ENCODE data around the gene UBE2L6. TPM values are rescaled to one million over a fixed set of nuclear protein-coding genes. Genes with fewer than 3 reads are reported as not detected.

Gene UBE2L6
- total RNA-seq, 1 donor from 2014 or later: 74.1 TPM

DNA sequence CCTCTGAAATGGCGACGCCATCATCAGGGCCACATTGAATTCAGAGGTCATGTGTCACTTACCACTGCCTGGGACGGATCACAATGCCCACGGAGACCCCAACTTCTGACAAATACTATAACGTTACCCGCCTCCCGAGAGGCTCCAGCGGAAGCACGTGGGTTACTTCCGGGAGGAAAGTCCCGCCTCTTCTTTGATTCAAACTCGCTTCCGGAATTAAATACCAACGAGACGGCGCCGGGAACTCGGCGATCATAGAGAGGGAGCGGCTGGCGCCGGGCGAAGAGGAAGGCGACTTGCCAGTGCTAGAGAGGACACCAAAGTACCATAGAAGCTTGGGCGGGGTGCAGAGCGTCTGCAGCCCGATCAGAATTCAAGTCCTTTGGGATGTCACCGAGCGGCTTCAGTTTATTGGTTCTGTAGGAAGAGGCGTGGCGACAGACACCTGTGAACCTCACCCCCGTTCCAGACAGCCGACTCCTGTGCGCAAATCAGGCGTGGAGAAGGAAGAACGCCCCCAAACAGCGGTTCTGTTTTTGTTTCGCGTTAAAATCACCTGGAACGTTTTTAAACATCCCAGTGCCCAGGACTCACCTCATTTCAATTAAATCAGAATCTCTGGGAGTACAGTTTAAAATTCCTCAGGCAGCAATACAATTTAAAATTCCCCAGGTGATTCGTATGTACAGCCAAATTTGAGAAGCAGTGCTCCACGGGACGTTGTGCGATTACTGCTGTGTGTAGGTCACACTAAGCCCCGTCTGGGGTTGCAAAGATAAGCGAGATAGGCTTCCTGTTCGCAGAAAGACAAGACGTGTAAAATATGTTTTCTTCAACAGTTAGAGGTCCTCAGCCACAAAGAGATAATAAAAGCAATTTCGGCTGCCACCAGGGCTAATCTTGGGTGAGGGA lies 36.6 kb downstream of the UBE2L6 start, which contains the start of gene TIMM10:
Gene TIMM10 (minus strand): TSS at position 159 of the 912 bp plus-strand sequence. CDS start 565 bp downstream, outside the sequence.
- peak; percentile 76 for DNase-seq (ENCODE audit: extremely low read depth, low read depth, low spot score)

DNA sequence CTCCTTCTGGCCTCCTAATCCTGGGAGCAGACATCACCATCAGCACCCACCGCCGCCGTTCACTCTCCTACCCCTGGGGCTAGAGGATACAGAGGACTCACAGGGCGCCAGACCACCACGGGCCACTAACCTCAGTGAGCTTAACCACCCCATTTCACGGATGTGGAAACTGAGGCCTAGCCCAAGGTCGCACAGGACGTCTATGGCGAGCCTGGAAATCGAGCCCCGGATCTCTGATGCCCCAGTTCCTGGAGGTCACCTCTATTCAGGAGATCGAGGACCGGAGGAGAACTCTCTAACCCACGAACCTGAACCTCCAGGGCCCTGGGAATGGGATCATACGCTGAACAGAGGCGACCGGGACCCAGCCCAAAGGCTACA lies 37.3 kb downstream of the UBE2L6 start:
- DNase-seq (ENCODE audit: extremely low read depth, low read depth, low spot score): no peak

DNA sequence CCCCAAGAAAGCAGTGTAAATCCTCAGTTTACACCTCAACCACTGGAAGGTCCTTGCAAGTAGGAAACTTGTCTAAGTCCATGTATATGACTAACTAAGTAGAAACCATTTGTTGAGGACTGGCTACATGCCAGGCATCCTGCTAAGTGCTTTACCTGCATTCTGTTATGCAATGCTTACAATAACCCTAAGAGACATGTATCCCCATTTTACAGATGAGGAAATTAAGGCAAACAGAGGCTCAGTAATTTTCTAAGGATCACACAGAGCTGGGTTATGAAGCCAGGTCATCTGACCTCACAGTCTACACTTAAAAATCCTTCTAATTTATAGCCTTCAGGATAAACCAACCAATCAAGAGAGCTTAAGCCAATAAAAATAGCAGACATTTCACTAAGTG lies 38.5 kb downstream of the UBE2L6 start:
- no peak for DNase-seq (ENCODE audit: extremely low read depth, low read depth, low spot score)

DNA sequence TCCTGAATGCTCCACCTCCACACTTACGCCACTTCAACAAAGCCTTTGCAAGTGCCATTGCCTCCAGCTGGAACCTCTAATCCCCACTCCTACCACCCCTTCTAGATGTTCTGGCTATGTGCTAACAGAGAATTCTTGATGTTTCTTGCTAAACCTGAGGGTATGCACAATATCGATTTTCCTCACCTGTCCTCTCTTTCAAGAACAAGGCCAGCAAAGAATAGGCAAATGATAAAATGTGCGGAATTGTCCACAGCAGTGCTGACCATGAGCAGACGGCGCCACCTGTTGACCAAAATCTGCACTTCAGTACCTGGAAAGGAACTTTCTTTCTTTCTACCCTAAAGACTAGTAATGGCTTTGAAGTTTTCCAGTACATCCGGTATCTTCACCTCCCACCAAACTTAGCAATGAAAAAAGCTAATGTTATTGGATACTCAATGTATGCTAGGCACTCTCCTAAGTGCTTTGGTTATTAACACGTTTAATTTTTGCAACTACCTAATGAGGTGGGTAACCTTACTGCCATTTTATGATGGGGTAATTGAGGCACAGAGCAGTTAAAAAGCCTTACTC lies 40.3 kb downstream of the UBE2L6 start:
- peak; percentile 41 for DNase-seq (ENCODE audit: extremely low read depth, low read depth, low spot score)

DNA sequence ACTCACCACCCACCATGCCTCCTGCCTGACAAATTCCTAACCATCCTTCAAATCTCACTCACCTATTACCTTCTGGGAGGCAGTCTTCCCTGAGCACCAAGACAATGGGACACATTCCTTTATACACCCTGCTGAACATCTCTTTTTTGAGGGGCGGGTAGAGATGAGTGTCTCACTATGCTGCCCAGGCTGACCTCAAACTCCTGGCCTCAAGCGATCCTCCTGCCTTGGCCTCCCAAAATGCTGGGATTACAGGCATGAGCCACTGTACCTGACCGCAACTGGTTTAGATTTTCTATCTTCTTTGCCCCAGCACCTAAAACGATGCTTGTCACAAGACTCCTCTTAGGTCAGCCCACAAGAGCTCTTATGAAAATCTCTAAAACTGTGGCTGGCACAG lies 44.1 kb downstream of the UBE2L6 start:
- DNase-seq (ENCODE audit: extremely low read depth, low read depth, low spot score): no peak

DNA sequence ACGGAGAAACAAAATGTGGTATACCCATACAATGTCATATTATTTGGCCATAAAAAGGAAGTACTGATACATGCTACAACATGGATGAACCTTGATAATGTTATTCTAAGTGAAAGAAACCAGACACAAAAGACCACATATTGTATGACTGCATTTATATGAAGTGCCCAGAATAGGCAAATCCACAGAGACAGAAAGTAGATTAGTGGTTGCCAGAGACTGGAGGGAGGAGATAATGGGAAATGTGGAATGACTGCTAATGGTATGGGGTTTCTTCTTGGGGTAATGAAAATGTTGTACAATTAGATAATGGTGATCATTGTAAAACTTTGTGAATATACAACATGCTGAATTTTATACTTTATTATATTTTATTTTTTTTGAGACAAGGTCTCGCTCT lies 46.4 kb downstream of the UBE2L6 start:
- no peak for DNase-seq (ENCODE audit: extremely low read depth, low read depth, low spot score)

DNA sequence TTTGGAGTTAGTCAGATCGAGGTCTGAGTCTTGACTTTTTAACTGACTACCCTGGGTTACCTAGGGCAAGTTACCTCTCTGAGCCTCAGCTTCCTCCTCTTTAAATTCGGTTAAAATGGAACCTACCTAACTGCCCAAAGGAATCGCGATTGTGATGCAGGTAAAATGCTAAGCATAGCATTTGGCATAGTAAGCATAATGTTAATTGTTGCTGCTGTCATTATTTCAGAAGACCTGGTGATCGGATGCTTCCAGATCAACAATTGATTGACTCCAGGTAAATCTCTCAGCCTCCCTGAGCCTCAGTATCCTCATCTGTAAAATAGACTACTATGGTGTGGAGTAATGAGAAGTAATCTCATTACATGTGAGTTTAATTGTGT lies 51.4 kb downstream of the UBE2L6 start:
- no peak for DNase-seq (ENCODE audit: extremely low read depth, low read depth, low spot score)

DNA sequence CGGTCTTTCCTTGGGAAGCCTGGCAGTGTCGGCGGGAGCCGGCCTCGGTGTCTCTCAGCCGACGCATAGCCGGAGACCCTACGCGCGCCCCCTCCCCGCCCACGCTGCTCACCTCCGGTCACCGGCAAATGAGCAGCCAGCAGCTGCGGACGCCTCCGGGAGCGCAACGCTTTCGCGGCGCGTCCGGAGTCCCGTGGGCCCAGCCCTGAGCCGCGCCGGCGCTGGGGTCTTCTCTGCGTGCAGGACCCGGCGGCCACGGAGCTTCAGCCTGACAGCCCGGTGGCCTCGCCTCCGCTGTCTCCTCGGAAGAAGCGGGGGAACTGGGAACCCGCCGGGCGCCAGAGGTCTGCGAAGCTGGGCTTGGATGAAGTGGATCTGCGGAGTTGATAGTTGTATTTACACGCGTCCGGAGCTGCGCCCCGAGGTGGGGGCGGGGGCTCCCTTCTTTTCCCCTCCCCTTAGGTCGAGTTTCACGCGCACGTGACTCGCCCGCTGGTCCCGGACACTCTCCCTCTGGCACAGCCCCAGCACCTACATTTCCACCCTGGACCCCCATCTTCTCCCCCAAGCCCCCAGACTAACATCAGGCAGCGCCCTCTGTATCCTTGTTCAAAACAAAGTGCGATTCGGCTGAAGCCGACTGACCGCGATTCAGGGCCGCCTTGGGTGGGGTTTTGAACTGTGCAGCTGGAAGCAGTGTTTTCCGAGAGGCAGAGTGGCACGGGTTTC lies 52.0 kb downstream of the UBE2L6 start, which contains the start of gene SLC43A1:
Gene SLC43A1 (minus strand): TSS at position 371 of the 729 bp plus-strand sequence. CDS start 1,591 bp downstream, outside the sequence.
- no peak for DNase-seq (ENCODE audit: extremely low read depth, low read depth, low spot score)

DNA sequence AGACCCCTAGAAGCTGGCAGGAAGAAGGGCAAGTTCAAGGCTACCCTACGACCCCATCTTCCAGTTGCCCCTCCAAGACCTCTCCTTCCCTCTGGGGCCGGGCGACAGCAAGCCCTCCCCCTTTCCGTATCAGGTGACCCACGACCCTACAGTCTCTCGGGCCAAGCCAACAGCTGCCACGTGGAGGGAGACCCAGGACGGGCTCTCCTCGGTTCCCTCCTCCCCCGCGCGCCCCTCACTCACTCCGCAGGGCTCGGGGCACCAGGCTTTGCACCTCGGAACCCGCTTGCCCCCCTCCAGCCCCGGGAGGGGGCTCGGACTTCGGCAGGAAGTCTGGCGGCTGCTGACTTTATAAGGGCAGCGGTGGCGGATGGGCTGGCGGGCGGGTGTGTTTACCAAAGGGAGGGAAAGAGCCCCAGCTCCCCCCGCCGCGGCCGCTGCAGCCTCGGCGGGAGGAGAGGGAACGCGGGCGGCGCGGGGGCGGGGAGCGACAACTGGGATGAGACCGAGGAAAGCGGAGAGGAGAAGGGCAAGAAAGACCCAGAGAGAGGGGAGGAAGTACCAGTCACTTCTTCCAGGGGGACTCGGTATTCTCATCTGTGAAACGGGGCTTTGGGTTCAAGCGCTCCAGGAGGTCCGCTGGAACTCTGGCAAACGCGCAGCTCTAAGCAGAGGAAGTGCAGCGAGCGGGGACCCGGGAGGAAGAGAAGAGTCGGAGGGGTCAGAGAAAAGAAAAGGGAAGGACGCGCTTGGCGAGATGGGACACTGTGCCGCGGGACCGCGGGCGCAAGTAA lies 52.7 kb downstream of the UBE2L6 start:
- DNase-seq (ENCODE audit: extremely low read depth, low read depth, low spot score): no peak

DNA sequence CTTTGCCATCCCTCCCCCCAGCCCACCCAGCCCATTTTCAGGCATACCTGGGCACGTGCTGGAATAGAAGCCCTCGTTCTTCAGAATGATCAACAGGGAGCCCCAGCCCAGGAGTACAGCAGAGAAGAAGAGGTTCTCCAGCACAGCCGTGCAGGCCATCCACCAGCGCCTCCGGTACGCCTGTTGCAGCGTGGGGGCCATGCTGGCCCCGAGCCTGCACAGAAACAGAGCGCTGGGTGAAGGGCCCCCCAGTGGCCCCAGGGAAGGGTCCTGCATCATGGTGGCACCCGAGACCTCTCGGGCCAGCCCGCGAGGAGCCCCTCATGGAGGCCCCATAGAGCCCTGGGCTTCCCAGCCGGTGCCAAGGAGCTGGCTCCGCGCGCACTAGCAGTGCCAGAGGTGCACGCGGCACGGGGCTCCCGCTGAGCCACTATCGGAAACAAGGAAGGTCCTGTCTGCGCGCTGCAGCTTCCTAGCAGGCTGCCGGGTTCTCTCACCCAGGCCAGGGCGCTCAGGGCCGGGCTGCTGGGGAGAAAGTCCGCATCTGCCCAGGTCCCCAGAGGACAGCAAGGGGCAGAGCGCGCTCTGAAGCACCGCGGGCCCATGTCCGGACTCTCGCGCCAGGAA lies 53.4 kb downstream of the UBE2L6 start:
- no peak for DNase-seq (ENCODE audit: extremely low read depth, low read depth, low spot score)

DNA sequence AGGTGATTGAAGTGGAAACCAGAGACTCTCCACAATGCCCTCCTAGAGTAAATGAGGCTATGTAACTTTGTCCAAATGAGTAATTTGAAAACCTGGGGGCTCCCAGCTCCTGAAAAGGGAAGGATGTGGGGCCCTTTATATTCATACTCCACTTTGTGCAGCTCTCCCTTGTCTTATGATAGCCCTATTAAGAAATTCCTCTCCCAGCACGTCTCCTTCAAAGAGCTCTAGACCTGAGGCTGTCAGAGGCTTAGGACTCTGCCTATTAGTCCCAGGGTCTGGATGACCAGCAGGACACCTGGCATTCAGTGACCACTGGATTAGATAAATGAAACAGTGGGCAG lies 54.0 kb downstream of the UBE2L6 start:
- DNase-seq (ENCODE audit: extremely low read depth, low read depth, low spot score): no peak

DNA sequence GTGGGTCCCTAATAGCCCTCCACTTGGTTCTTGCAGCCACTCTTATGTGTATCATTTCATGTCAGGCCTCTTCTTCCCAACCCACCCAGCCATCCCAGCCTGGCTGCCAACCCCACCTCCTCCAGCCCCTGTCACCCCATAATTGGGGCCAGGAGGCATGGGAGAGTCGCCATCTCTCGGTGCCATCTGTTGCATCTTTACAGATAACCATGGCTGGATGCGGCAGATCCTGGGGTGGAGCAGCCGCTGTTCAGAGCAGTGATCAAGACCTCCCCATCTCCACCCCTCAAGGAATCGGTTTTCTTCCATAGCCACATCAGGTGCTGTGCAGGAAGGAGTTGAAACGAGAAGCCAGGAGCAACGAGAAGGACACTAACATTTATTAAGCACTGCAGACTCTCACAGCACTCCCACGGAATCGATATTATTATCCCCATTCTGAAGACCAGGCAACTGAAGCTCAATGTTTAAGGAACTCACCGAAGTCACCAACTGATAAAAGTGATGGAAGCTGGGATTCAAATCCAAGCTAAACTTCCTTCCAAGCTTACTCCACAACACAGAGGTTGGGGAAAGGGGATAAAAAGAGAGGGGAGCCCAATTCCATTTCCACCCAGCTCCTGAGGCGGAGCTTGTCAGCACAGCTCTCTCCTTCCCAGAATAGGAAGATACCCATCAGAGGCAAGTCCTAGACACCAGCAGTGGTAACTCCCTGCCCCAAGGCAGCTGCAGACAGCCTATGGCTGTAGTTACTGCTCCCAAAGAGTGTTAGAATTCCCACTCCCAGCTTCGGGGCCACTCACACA lies 54.6 kb downstream of the UBE2L6 start:
- DNase-seq (ENCODE audit: extremely low read depth, low read depth, low spot score): no peak

DNA sequence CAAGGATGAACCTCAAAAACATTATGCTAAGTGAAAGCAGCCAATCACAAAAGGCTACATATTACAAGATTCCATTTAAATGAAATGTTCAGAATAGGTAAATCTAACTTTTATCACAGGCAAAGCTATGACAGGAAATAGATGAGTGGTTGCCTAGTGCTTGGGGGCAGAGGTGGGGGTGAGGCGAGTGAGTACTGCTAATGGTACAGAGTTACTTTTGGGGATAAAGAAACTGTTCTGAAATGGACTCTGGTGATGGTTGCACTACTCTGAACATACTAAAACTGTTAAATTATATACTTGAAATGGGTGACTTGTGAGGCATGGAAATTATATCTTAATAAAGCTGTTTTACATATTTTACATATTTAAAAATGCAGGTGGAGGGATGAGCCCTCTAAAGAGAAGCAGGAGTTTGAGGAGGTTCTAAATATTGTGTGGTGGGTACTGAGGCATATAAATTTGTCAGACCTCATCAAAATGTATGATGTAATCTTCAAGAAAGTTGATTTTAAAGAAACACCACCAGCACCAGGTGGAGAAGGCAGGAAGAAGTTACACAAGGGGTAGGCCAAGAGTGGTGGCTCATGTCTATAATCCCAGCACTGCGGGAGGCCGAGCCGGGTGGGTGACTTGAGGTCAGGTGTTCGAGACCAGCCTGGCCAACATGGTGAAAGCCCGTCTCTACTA lies 55.6 kb downstream of the UBE2L6 start:
- no peak for DNase-seq (ENCODE audit: extremely low read depth, low read depth, low spot score)

DNA sequence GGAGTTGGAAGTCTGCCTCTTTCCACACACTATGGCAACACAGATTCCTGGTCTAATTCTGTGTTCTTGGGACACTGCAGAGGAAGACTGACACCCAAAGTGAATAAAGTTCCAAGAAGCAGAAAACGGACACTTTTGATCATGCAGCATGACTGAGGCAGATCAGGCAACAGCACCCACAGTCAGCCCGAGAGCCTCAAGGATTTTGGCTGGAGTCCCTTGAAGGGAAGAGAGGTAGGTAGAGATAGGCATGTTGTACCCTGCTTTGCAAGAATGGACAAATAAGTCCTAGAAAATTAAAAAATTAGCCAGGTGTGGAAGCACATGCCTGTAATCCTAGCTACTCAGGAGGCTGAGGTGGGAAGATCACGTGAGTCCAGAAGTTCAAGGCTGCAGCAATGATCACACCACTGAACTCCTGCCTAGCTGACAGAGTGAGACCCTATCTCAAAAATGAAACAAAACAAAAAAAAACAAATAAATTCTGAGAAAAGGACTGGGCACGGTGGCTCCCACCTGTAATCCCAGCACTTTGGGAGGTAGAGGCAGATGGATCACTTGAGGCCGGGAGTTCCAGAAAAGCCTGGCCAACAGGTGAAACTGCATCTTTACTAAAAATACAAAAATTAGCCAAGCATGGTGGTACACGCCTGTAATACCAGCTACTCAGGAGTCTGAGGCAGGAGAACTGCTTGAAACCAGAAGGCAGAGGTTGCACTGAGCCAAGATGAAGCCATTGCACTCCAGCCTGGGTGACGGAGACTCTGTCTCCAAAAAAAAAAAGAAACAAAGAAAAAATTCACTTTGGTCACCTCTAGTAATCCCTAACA lies 58.9 kb downstream of the UBE2L6 start:
- no peak for DNase-seq (ENCODE audit: extremely low read depth, low read depth, low spot score)

DNA sequence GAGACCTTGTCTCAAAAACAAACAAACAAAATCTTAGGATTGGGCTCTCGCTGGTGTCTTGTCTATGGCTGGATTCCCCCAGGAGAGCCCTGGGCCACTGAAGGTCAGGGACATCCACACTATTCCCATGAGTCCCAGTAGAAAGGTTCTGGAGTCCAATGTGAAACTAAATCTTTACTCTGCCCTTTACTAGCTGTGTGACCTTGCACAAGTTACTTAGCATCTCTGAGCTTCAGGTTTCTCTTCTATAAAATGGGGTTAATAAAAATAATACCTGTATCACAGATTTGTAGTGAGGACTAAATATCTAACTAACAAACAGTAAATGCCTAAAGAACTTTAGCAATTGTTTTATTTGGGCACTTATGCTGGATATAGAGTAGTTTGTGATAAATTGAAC lies 61.0 kb downstream of the UBE2L6 start:
- no peak for DNase-seq (ENCODE audit: extremely low read depth, low read depth, low spot score)

DNA sequence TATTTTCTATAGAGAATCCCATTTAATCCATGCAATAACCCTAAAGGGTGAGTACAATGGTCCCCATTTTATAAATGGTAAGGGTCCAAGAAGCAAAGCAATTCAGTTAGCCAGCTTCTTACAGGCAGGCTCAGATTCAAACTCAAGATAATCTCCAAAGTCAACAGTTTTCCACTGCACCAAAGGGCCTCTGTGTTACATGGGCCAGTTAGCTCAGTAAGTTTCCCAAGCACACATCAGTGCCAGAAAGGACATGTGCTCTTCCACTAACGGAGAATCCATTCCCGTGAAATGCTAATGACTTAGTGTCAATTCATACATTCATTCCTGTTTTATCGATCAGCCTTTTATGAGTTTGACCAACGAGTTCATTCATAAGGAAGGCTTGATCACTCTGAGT lies 63.0 kb downstream of the UBE2L6 start:
- DNase-seq (ENCODE audit: extremely low read depth, low read depth, low spot score): no peak

DNA sequence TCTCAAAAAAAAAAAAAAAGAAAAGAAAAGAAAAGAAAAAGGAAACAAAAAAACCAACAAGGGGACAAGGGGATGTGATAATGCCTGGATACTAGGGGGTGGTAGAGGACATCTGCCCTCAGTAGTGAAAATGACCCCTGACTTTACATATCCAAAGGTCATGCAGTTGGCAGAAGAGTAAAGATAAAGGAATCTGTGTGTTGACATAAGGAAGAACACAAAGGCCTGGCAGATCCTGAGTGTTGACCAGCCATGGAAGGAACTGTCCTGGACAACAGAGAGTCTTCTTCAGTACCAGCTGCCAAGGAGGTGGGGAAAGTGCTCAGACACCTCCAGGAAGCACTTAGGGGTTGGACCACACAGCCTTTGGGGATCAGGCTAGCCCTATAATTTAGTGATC lies 64.6 kb downstream of the UBE2L6 start:
- DNase-seq (ENCODE audit: extremely low read depth, low read depth, low spot score): no peak

DNA sequence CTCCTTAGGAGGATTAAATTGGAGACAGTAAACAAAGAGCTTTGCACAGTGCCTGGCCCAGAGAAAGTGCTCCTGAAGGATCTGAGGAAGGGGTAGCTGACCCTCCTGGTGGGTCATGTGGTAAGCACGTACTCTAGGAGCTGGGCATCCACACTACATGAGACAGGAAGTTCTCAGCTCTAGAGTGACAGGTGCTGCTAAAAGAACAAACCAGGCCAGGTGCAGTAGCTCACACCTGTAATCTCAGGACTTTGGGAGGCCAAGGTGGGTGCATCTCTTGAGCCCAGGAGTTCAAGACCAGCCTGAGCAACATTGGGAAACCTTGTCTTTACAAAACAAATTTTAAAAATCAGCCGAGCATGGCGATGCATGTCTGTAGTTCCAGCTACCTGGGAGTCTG lies 65.1 kb downstream of the UBE2L6 start:
- no peak for DNase-seq (ENCODE audit: extremely low read depth, low read depth, low spot score)

Measured in glomerular endothelial cell (primary cell).